Mesothelial cell of epicardium (in vitro differentiated cells): ENCODE data around the gene HSPA12A. TPM values are rescaled to one million over a fixed set of nuclear protein-coding genes. Genes with fewer than 3 reads are reported as not detected.

ENCODE experiments used
- DNase-seq, 2 experiments: peaks; one replicate each; pipeline ENCODE4 v3.0.0; 2021; ENCODE audit warnings: low spot score in 2 of 2; ENCODE audit not compliant: unreplicated experiment in 2 of 2
- H3K27ac Mint-ChIP-seq: 2 replicates; pipeline ENCODE4 v1.8.0; 2021; ENCODE audit warnings: mixed read lengths
- H3K27me3 Mint-ChIP-seq: 2 replicates; pipeline ENCODE4 v1.8.0; 2021; ENCODE audit warnings: low read depth, mixed read lengths
- H3K36me3 Mint-ChIP-seq: 2 replicates; pipeline ENCODE4 v1.8.0; 2021; ENCODE audit warnings: mixed read lengths
- H3K4me1 Mint-ChIP-seq: 2 replicates; pipeline ENCODE4 v1.8.0; 2021; ENCODE audit warnings: mixed read lengths
- H3K4me3 Mint-ChIP-seq: 2 replicates; pipeline ENCODE4 v1.8.0; 2021; ENCODE audit warnings: mild to moderate bottlenecking, moderate library complexity, mixed read lengths
- H3K9me3 Mint-ChIP-seq: 2 replicates; pipeline ENCODE4 v1.8.0; 2021; ENCODE audit warnings: mixed read lengths
- total RNA-seq: library from RNA; stranded (reverse); gene quantifications from 3 replicates; pipeline ENCODE4 v1.2.1, GENCODE V29; 2021
- TF ChIP-seq, protein P1 (sequence below): fragments of 200-600 bp; sonication (generic); IDR thresholded peaks from one replicate; pipeline ENCODE4 v1.5.0; 2021; ENCODE audit warnings: antibody characterized with exemption; ENCODE audit not compliant: unreplicated experiment

Gene HSPA12A
- total RNA-seq, 1 donor from 2014 or later: 11.8 TPM

DNA sequence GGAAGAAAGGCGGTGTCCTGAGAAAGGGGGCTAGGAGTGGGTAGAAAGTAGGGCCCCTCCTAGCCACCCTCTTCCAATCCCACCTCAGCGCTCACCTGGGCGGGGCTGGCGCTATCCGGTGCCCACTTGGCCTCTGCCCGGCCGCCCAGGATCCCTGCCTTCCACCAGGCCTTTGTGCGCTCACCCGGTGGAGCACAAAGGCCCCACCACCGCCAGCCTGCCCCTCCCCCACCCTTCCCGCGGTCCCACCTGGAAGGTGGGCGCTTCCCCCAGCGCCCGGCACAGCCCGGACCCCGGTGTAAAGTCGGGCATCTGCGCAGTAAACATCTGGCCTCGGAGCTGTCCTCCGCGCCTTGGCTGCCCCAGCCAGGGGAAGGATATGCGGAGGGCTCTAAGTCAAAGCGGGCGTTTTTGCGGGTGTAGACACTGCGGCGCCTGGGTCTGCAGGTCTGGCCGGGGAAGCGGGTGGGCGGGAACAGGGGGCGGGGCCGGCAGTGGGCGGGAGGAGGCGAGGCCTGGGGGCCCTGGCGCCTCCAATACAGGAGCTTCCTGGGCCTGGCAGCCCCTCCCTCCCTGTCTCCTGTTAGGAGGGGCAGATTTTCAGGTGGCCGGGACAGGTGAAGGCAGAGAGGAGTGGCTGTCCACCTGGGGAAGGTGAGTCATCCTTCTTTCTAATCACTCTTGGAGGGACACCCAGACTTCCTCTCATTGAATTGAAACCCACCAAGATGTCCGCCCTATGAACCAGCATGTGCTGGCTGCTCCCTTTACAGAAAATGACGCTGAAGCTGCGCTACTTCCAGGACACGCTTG is 72.3 kb downstream of the HSPA12A start:
- TF ChIP-seq, protein P1, sequence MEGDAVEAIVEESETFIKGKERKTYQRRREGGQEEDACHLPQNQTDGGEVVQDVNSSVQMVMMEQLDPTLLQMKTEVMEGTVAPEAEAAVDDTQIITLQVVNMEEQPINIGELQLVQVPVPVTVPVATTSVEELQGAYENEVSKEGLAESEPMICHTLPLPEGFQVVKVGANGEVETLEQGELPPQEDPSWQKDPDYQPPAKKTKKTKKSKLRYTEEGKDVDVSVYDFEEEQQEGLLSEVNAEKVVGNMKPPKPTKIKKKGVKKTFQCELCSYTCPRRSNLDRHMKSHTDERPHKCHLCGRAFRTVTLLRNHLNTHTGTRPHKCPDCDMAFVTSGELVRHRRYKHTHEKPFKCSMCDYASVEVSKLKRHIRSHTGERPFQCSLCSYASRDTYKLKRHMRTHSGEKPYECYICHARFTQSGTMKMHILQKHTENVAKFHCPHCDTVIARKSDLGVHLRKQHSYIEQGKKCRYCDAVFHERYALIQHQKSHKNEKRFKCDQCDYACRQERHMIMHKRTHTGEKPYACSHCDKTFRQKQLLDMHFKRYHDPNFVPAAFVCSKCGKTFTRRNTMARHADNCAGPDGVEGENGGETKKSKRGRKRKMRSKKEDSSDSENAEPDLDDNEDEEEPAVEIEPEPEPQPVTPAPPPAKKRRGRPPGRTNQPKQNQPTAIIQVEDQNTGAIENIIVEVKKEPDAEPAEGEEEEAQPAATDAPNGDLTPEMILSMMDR: no peak
- Mint-ChIP-seq H3K27ac (no peak overlapping the region), H3K36me3 (peaks cover 16% of the 10 kb centered on the region), H3K4me3 (peak overlapping the region; percentile 75), H3K4me1 (peaks cover 25% of the 10 kb centered on the region), H3K9me3 (peaks cover 6% of the 10 kb centered on the region), H3K27me3 (peaks cover 6% of the 10 kb centered on the region)
- peak; percentile 43 to 58 for DNase-seq

DNA sequence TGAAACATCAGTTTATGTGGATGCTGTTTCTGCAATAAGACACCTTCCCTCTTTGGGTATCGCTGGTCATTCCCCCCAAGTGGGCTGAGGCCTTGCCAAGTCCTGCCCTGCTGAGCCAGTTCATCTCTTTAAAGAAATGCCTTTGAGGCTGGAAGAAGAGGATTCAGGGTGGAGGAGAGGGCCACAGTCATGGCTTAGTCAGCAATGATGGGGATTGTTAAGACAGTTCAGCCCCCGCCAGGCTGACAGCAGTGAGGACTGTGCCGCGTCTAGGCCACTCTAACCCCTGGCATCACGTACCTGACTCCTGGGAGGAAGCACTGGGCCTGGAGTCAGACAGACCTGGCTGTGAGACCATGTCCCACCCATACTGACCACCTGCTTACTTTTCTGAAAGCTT is 73.3 kb downstream of the HSPA12A start:
- Mint-ChIP-seq H3K4me1 (peaks cover 25% of the 10 kb centered on the region), H3K4me3 (peak overlapping the region; percentile 75), H3K9me3 (peaks cover 6% of the 10 kb centered on the region), H3K36me3 (peaks cover 18% of the 10 kb centered on the region), H3K27me3 (peaks cover 4% of the 10 kb centered on the region), H3K27ac (peak overlapping the region; percentile 89)
- DNase-seq: no peak
- TF ChIP-seq, protein P1: no peak

DNA sequence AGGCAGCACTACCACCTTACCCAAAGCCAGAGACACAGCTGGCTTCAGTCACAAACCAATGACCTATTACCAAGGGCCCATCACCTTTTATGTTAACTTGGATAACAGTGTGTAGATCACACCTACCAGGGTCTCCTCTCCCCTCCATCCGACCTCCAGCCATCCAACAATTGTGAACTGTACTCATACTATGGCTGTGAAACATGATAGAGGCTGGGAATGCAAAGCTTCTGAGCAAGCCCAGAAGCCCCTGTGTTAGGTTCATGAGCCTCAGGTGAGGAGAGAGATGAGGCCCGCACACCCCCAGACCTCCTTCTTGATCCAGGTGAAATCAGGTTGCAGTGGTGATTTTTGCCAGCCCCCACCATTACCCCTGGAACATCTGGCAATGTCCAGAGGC is 73.9 kb downstream of the HSPA12A start:
- H3K4me3 Mint-ChIP-seq: peak overlapping the region; percentile 75

DNA sequence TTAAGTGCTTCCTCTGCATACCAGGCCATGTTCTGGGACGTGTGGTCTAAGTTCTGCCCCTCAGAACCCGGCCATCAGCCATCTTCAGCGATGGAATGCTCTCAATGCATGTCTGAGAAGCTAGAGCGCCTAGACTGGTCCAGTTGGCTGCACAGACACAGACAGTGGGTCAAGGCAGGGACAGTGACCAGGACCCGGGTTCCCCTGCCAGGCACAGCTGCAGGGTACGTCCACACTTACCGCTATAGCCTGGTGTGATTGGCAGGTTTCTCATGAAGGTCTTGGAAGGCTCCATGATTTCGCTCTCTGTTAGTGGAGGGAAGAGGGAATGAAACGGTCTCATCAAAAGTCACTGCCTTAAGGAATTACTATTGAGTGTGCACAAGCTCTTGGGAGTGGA is 74.3 kb downstream of the HSPA12A start:
- Mint-ChIP-seq H3K36me3 (peaks cover 26% of the 10 kb centered on the region), H3K4me1 (peaks cover 25% of the 10 kb centered on the region), H3K4me3 (peak overlapping the region; percentile 15), H3K9me3 (peaks cover 6% of the 10 kb centered on the region), H3K27me3 (peaks cover 2% of the 10 kb centered on the region), H3K27ac (no peak overlapping the region)
- TF ChIP-seq, protein P1: no peak
- DNase-seq: no peak

More for the DNA sequence above, 73.9 kb downstream of the HSPA12A start:
- DNase-seq: no peak
- no peak overlapping the region for H3K27ac Mint-ChIP-seq
- peaks cover 2% of the 10 kb centered on the region for H3K27me3 Mint-ChIP-seq
- peaks cover 24% of the 10 kb centered on the region for H3K36me3 Mint-ChIP-seq
- H3K4me1 Mint-ChIP-seq: peaks cover 25% of the 10 kb centered on the region
- TF ChIP-seq, protein P1: no peak
- peaks cover 6% of the 10 kb centered on the region for H3K9me3 Mint-ChIP-seq

DNA sequence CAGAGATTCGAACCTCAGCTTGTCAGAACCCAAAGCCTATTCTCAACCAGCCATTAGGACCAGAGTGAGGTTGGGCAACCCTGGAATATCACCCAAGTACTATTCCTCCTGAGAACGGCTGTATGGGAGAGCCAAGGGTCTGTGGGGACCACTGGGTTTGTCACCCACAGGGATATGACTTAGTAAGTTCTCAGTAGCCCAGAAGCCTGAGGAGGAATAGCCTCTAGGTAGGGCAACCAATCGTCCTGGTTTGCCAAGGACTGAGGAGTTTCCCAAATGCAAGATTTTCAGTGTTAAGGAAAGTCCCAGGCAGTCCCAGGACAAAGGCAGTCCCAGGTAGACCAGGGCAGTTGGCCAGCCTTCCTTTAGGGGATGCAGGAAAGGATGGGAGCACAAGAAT is 74.9 kb downstream of the HSPA12A start:
- no peak for DNase-seq
- TF ChIP-seq, protein P1: no peak
- Mint-ChIP-seq H3K27me3 (peaks cover 2% of the 10 kb centered on the region), H3K4me1 (peaks cover 25% of the 10 kb centered on the region), H3K27ac (no peak overlapping the region), H3K4me3 (no peak overlapping the region), H3K9me3 (peaks cover 6% of the 10 kb centered on the region), H3K36me3 (peaks cover 28% of the 10 kb centered on the region)
